ENCODE measurements around the gene KXD1.

DNA sequence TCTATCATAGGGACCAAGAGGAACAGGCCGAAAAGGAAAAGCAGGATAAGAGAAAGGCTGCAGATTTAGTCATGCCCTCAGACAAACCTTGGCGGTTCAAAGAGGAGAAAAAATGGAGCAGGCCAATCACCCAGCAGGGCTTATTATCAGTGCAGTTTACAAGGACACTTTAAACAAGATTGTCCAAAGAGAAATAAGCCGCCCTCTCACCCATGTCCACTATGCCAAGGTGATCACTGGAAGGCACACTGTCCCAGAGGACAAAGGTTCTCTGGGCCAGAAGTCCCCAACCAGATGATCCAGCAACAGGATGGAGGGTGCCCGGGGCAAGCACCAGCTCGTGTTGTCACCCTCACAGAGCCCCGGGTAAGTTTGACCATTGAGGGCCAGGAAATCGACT is 22.6 kb downstream of the KXD1 start:
- TF ChIP-seq SUZ12 (IDR thresholded peaks at IDR 0.05; ENCODE audit: extremely low read depth, insufficient read depth, insufficient read length) (no peak), ZNF274 (IDR thresholded peaks at IDR 0.05; ENCODE audit: low read depth, low read length) (no peak)

All from NT2/D1 (cell line).